Astrocyte (in vitro differentiated cells and primary cell): Measurements from ENCODE around the gene HES2. TPM values are rescaled to one million over a fixed set of nuclear protein-coding genes. Genes with fewer than 3 reads are reported as not detected.
A peak's percentile ranks its signal among the peaks of the same experiment; 100 is the strongest.
"Not testable (repeated sequence)": the region's sequence is repeated elsewhere in the genome, so short reads cannot be mapped to it uniquely, and the experiment has no call there.

ENCODE experiments used
- DNase-seq: peaks from one replicate; pipeline ENCODE4 v3.0.0-alpha.2; 2010; ENCODE audit warnings: low read depth
- FAIRE-seq: peaks from 2 replicates; lab custom pipeline; 2011; peaks lifted over from hg19 to GRCh38; lab: Jason Lieb, UNC
- H2AFZ ChIP-seq: 2 replicates; pipeline ENCODE4 v1.6.0; 2012; ENCODE audit warnings: low read depth, low read length, inconsistent platforms
- H3K27ac ChIP-seq: 2 replicates; pipeline ENCODE4 v1.5.1; 2011; ENCODE audit warnings: low read depth, low read length, inconsistent platforms
- H3K27me3 ChIP-seq: 2 replicates; pipeline ENCODE4 v1.6.0; 2011; ENCODE audit warnings: low read length, inconsistent platforms; ENCODE audit not compliant: insufficient read depth
- H3K36me3 ChIP-seq: 2 replicates; pipeline ENCODE4 v1.5.1; 2011; ENCODE audit warnings: low read length, inconsistent platforms; ENCODE audit not compliant: insufficient read depth
- H3K4me1 ChIP-seq: 2 replicates; pipeline ENCODE4 v1.5.1; 2011; ENCODE audit warnings: low read length, inconsistent platforms; ENCODE audit not compliant: insufficient read depth
- H3K4me2 ChIP-seq: 2 replicates; pipeline ENCODE4 v1.6.0; 2012; ENCODE audit warnings: low read length, inconsistent platforms
- H3K4me3 ChIP-seq: 2 replicates; pipeline ENCODE4 v1.5.1; 2011; ENCODE audit warnings: low read depth, mild to moderate bottlenecking, low read length, inconsistent platforms; ENCODE audit not compliant: insufficient read depth
- H3K79me2 ChIP-seq: 2 replicates; pipeline ENCODE4 v1.6.0; 2012; ENCODE audit warnings: mild to moderate bottlenecking, low read length, inconsistent platforms; ENCODE audit not compliant: insufficient read depth
- H3K9ac ChIP-seq: 2 replicates; pipeline ENCODE4 v1.6.0; 2012; ENCODE audit warnings: mild to moderate bottlenecking, low read length, inconsistent platforms
- H3K9me3 ChIP-seq: 2 replicates; pipeline ENCODE4 v1.5.1; 2012; ENCODE audit warnings: low read depth, mild to moderate bottlenecking, low read length, inconsistent platforms; ENCODE audit not compliant: insufficient read depth
- H4K20me1 ChIP-seq: 2 replicates; pipeline ENCODE4 v1.6.0; 2012; ENCODE audit warnings: low read length, inconsistent platforms; ENCODE audit not compliant: insufficient read depth
- H3K27ac Mint-ChIP-seq: one replicate; pipeline ENCODE4 v1.8.0; 2021; ENCODE audit warnings: mild to moderate bottlenecking, mixed read lengths; ENCODE audit not compliant: unreplicated experiment
- H3K27me3 Mint-ChIP-seq: one replicate; pipeline ENCODE4 v1.8.0; 2021; ENCODE audit warnings: low read depth, mixed read lengths; ENCODE audit not compliant: unreplicated experiment
- H3K36me3 Mint-ChIP-seq: one replicate; pipeline ENCODE4 v1.8.0; 2021; ENCODE audit warnings: low read depth, mixed read lengths; ENCODE audit not compliant: unreplicated experiment
- H3K4me1 Mint-ChIP-seq: one replicate; pipeline ENCODE4 v1.8.0; 2021; ENCODE audit warnings: low read depth, mixed read lengths; ENCODE audit not compliant: unreplicated experiment
- H3K4me3 Mint-ChIP-seq: one replicate; pipeline ENCODE4 v1.8.0; 2021; ENCODE audit warnings: mild to moderate bottlenecking, moderate library complexity, mixed read lengths; ENCODE audit not compliant: unreplicated experiment
- H3K9me3 Mint-ChIP-seq: one replicate; pipeline ENCODE4 v1.8.0; 2021; ENCODE audit warnings: mild to moderate bottlenecking, mixed read lengths; ENCODE audit not compliant: unreplicated experiment
- CTCF ChIP-seq: IDR thresholded peaks from 2 replicates; pipeline ENCODE4 v1.5.1; 2011; ENCODE audit warnings: low read depth, mild to moderate bottlenecking, inconsistent platforms, low read length, moderate library complexity; ENCODE audit not compliant: insufficient read depth
- EZH2 ChIP-seq: IDR thresholded peaks from 2 replicates; pipeline ENCODE4 v1.6.1; 2012; ENCODE audit warnings: mild to moderate bottlenecking, low read length, inconsistent platforms; ENCODE audit not compliant: insufficient read depth
- total RNA-seq: library from RNA; stranded (reverse); gene quantifications from 2 replicates; pipeline ENCODE4 v1.2.1, GENCODE V29; 2021

HES2 gene
- total RNA-seq, 1 donor from 2014 or later: 3.0 TPM

DNA sequence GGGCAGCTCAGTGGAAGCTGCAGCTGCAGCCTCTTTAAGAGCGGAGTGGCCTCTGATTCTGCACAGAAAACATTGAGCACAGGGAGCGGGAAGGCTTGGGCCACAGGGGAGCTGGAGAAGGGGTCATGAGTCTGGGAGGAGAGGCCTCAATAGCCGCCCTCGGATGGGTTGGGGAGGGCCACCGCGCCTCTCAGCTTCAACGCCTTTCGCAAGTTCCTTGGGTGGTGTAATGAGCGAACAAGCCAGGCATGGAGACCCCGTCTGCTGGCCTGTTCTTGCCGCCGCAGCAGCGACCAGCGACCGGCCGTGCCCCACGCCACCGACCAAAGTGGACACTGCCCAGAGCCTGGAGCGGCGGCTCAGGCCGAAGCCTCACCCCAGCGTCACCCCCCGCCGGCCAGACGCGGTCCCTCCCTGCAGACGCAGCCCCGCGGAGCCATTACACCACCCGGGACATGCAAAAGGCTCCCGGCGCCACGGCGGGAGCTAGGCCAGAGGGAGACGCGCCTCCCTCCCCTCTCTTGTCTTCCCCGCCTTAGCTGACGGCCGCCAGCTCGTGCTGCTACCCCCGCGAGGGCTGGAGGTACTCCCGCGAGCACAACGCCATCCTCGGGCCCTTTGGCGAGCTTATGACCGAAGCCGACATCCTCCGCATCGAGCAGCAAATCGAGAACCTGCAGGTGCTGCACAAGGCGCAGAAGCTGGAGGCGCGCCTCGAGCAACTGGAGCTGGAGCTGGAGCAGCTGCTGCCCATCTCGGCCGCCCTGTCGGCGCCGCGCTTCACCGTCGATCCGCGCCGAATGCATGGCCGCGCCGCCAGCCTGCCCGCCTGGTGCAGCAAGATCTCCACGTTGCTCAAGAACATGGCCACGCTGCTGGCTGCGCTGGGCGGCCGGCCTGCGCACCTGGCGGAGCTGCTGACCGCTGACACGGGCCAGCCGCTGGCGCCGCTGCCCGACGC lies 34.5 kb upstream of the HES2 start:
- not testable (repeated sequence) for H3K27ac Mint-ChIP-seq

DNA sequence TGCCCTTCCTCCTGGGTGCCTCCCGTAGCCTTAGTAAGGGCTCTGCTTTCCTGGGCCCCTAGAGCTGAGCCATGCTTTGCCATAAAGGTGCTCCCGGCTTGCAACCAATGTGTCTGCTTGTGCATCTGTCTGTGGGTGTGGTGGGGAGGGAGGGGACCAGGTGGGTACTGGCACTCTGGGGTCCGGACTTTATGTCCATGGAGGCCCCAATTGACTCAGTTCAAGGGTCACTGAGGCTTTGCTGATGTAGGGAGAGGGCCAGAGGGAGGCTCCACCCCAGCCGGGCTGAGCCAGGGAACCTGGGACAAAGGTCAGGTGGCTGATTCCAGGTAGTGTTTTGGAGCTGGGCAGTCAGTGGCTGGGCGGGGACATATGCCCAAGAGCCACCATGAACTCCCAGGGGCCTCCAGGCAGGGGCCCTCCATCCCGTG lies 31.2 kb upstream of the HES2 start:
- Mint-ChIP-seq H3K9me3 (peaks cover 2% of the 10 kb centered on the region), H3K4me1 (no peaks in the 10 kb centered on the region), H3K4me3 (no peak overlapping the region), H3K36me3 (no peaks in the 10 kb centered on the region), H3K27ac (no peak overlapping the region), H3K27me3 (peaks cover 32% of the 10 kb centered on the region)
- no peaks in the 10 kb centered on the region for H3K79me2 ChIP-seq
- H3K9me3 ChIP-seq: no peaks in the 10 kb centered on the region
- no peaks in the 10 kb centered on the region for H3K36me3 ChIP-seq
- no peak overlapping the region for H3K9ac ChIP-seq
- no peak for FAIRE-seq
- peaks cover 36% of the 10 kb centered on the region for H3K27me3 ChIP-seq
- no peak for DNase-seq
- H3K4me2 ChIP-seq: no peak overlapping the region
- H3K4me3 ChIP-seq: no peak overlapping the region
- H3K4me1 ChIP-seq: no peaks in the 10 kb centered on the region
- no peak overlapping the region for H2AFZ ChIP-seq
- H3K27ac ChIP-seq: no peak overlapping the region
- no peaks in the 10 kb centered on the region for H4K20me1 ChIP-seq
- TF ChIP-seq CTCF (no peak), EZH2 (no peak)

More for the DNA sequence above, 34.5 kb upstream of the HES2 start:
- not testable (repeated sequence) for FAIRE-seq, H4K20me1 ChIP-seq, H3K4me1 ChIP-seq, H3K4me3 ChIP-seq, H3K27ac ChIP-seq, H3K79me2 ChIP-seq, H3K4me3 Mint-ChIP-seq, H3K36me3 ChIP-seq, H3K36me3 Mint-ChIP-seq, H3K4me1 Mint-ChIP-seq, H3K9me3 Mint-ChIP-seq, DNase-seq, H3K9me3 ChIP-seq, H3K9ac ChIP-seq
- Histone ChIP-seq H3K27me3 (peaks cover 37% of the 10 kb centered on the region), H2AFZ (peak overlapping the region; percentile 4), H3K4me2 (peak overlapping the region; percentile 48)
- H3K27me3 Mint-ChIP-seq: peaks cover 30% of the 10 kb centered on the region
- peak; percentile 93 for TF ChIP-seq EZH2

DNA sequence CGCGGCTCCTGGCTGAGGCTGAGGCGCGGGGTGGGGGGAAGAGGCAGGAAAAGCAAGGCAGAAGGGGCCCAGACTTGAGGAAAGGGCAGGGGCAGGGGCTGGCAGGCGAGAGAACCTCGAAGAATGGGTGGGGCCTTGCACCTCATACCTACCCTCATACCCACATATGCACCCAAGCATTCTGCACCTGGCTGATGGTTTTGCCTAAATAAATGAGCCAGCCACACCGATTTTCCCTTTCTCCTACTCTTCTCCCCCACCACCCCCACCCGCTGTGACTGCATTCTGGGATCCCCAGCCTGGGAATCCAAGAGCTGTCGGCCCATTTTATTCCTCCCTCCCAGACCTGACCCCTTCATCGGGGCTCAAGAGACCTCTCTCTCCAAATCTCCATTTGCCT lies 30.8 kb upstream of the HES2 start:
- peaks cover 32% of the 10 kb centered on the region for H3K27me3 Mint-ChIP-seq
- not testable (repeated sequence) for H3K4me1 ChIP-seq, H2AFZ ChIP-seq, H3K4me2 ChIP-seq, H3K36me3 Mint-ChIP-seq, H3K9ac ChIP-seq, DNase-seq, H3K4me3 Mint-ChIP-seq, H3K79me2 ChIP-seq, H3K27ac Mint-ChIP-seq, H3K4me3 ChIP-seq, H3K27ac ChIP-seq, H3K4me1 Mint-ChIP-seq, H3K36me3 ChIP-seq, H3K9me3 ChIP-seq, H3K9me3 Mint-ChIP-seq, FAIRE-seq, H4K20me1 ChIP-seq
- peaks cover 36% of the 10 kb centered on the region for H3K27me3 ChIP-seq
